ENCODE measurements around the gene CRTAC1. TPM values are rescaled to one million over a fixed set of nuclear protein-coding genes. Genes with fewer than 3 reads are reported as not detected.

CRTAC1 gene
- total RNA-seq, 1 experiment from 2014 or later, result 1.2 TPM

- TF ChIP-seq TCF7 (CRISPR knock-in tag; IDR thresholded peaks at IDR 0.05; ENCODE audit: low read depth), result no peak
Measured at GRCh38 chr10:98033515-98033914, 3.1 kb upstream of the CRTAC1 start (continued).

- CTCF ChIA-PET, result interaction anchor here (0.5 to 8.1 kb wide), 8 partner anchors 11 to 239 kb away, joined by 3 to 119 read pairs (median 4); no protein-coding TSS in a partner anchor
- H3K36me3 Mint-ChIP-seq, result no peaks in the 10 kb centered on the region
Measured at GRCh38 chr10:98031440-98031839, 1.0 kb upstream of the CRTAC1 start.

GRCh38 chr10:98030991-98031431 lies 590 bp upstream of the CRTAC1 start:
- peak overlapping the region; percentile 53 for H3K4me3 Mint-ChIP-seq
- ChIA-PET POLR2A (interaction anchor here (0.6 to 1.5 kb wide), 2 partner anchors 24 to 112 kb away, joined by 3 to 4 read pairs; no protein-coding TSS in a partner anchor), CTCF (interaction anchor here (0.8 to 8.1 kb wide), 7 partner anchors 12 to 239 kb away, joined by 3 to 119 read pairs (median 4); no protein-coding TSS in a partner anchor)
- DNase-seq (ENCODE audit: low spot score), result peak; percentile 53
- H3K27me3 Mint-ChIP-seq (ENCODE audit: low read depth), result peaks cover 82% of the 10 kb centered on the region
- peaks cover 18% of the 10 kb centered on the region for H3K4me1 Mint-ChIP-seq
- H3K9me3 Mint-ChIP-seq, result no peaks in the 10 kb centered on the region
- H3K36me3 Mint-ChIP-seq, result no peaks in the 10 kb centered on the region
- peak; percentile 33 for ATAC-seq
- no peak overlapping the region for H3K27ac Mint-ChIP-seq
- TF ChIP-seq ATF1 (CRISPR knock-in tag; IDR thresholded peaks at IDR 0.05) (no peak), ESRRA (CRISPR knock-in tag; IDR thresholded peaks at IDR 0.05; ENCODE audit: borderline replicate concordance) (no peak), MLX (CRISPR knock-in tag; IDR thresholded peaks at IDR 0.05) (0 out of 2 replicates have a peak, but pooled peaks have one; percentile 29), ETV6 (CRISPR knock-in tag; IDR thresholded peaks at IDR 0.05) (no peak), HMGXB4 (CRISPR knock-in tag; IDR thresholded peaks at IDR 0.05) (peak; percentile 57; the same call in 1 of the 2 replicates)

More at GRCh38 chr10:98031440-98031839, 1.0 kb upstream of the CRTAC1 start:
- DNase-seq (ENCODE audit: low spot score), result no peak
- H3K9me3 Mint-ChIP-seq, result no peaks in the 10 kb centered on the region
- peak overlapping the region; percentile 65 for H3K4me3 Mint-ChIP-seq
- H3K27ac Mint-ChIP-seq, result no peak overlapping the region
- no peak for ATAC-seq
- H3K4me1 Mint-ChIP-seq, result peaks cover 14% of the 10 kb centered on the region
- no peak for TF ChIP-seq TP53 (CRISPR knock-in tag; IDR thresholded peaks at IDR 0.05)
- TF ChIP-seq CREB1 (CRISPR knock-in tag; IDR thresholded peaks at IDR 0.05), result no peak
- TF ChIP-seq NR3C1 (CRISPR knock-in tag; conservative IDR thresholded peaks at IDR 0.05; ENCODE audit: low read depth), result no peak
- no peak for TF ChIP-seq ZNF232 (CRISPR knock-in tag; IDR thresholded peaks at IDR 0.05)
- no peak for TF ChIP-seq FOXK1 (CRISPR knock-in tag; IDR thresholded peaks at IDR 0.05)
- TF ChIP-seq RELA (CRISPR knock-in tag; IDR thresholded peaks at IDR 0.05; ENCODE audit: borderline replicate concordance), result no peak
- no peak for TF ChIP-seq EMX1 (CRISPR knock-in tag; IDR thresholded peaks at IDR 0.05)
- peaks cover 82% of the 10 kb centered on the region for H3K27me3 Mint-ChIP-seq (ENCODE audit: low read depth)
- POLR2A ChIA-PET, result no interaction called here

- Mint-ChIP-seq H3K4me3 (peak overlapping the region; percentile 64), H3K27me3 (ENCODE audit: low read depth) (peaks cover 74% of the 10 kb centered on the region), H3K36me3 (no peaks in the 10 kb centered on the region), H3K9me3 (no peaks in the 10 kb centered on the region), H3K4me1 (peaks cover 26% of the 10 kb centered on the region), H3K27ac (no peak overlapping the region)
- POLR2A ChIA-PET, result interaction anchor here (1.5 kb wide), 1 partner anchor 22 kb away, joined by 4 read pairs; no protein-coding TSS in a partner anchor
- CTCF ChIA-PET, result interaction anchor here (0.7 to 8.1 kb wide), 17 partner anchors 9 to 267 kb away, joined by 3 to 119 read pairs (median 7); no protein-coding TSS in a partner anchor
- no peak for TF ChIP-seq TEAD1 (CRISPR knock-in tag; IDR thresholded peaks at IDR 0.05)
- TF ChIP-seq CDX4 (CRISPR knock-in tag; IDR thresholded peaks at IDR 0.05; ENCODE audit: borderline replicate concordance), result no peak
- no peak for TF ChIP-seq NR2C2 (CRISPR knock-in tag; IDR thresholded peaks at IDR 0.05)
- DNase-seq (ENCODE audit: low spot score) (peak; percentile 22), ATAC-seq (peak; percentile 13)
Measured at GRCh38 chr10:98029149-98030092, 1.0 kb downstream of the CRTAC1 start.

All from WTC11 (cell line).